HFFc6 (cell line): ENCODE results near the gene SPOCD1. TPM values are rescaled to one million over a fixed set of nuclear protein-coding genes. Genes with fewer than 3 reads are reported as not detected.

Experiments
- DNase-seq: peaks from one replicate; pipeline ENCODE4 v3.0.0-alpha.2; 2018
- H3K27ac Mint-ChIP-seq: 2 replicates; pipeline ENCODE4 v1.8.0; 2020; ENCODE audit warnings: mild to moderate bottlenecking, mixed read lengths
- H3K27me3 Mint-ChIP-seq: 2 replicates; pipeline ENCODE4 v1.8.0; 2021; ENCODE audit warnings: mild to moderate bottlenecking, moderate library complexity, mixed read lengths; ENCODE audit not compliant: insufficient read depth
- H3K36me3 Mint-ChIP-seq: 2 replicates; pipeline ENCODE4 v1.8.0; 2021; ENCODE audit warnings: low read depth, mixed read lengths
- H3K4me1 Mint-ChIP-seq: 2 replicates; pipeline ENCODE4 v1.8.0; 2020; ENCODE audit warnings: low read depth, mixed read lengths
- H3K4me3 Mint-ChIP-seq: 2 replicates; pipeline ENCODE4 v1.8.0; 2020; ENCODE audit warnings: mild to moderate bottlenecking, moderate library complexity, mixed read lengths
- H3K9me3 Mint-ChIP-seq: 2 replicates; pipeline ENCODE4 v1.8.0; 2020; ENCODE audit warnings: mild to moderate bottlenecking, mixed read lengths
- CTCF ChIP-seq: fragments of 200-600 bp; sonication (generic); IDR thresholded peaks from 2 replicates; pipeline ENCODE4 v1.5.0; 2021; ENCODE audit warnings: antibody characterized with exemption, mild to moderate bottlenecking
- total RNA-seq, 6 experiments: library from RNA; stranded (reverse); fragmentation: NEBNext Ultra II Directional; extraction: Animal tissue kit (Norgen Biotek cat#: 25700); gene quantifications; 2 replicates in 1 of 6; 3 replicates in 5 of 6; pipeline ENCODE4 v1.2.3, GENCODE V29; 2021

SPOCD1 gene
- total RNA-seq, 6 experiments from 2014 or later: 33.7 to 40.4 (median 35.8) TPM

- H3K4me1 Mint-ChIP-seq: peaks cover 33% of the 10 kb centered on the region
- no peaks in the 10 kb centered on the region for H3K9me3 Mint-ChIP-seq
- no peaks in the 10 kb centered on the region for H3K27me3 Mint-ChIP-seq
- H3K27ac Mint-ChIP-seq: no peak overlapping the region
- H3K4me3 Mint-ChIP-seq: no peak overlapping the region
- TF ChIP-seq CTCF: no peak
- no peaks in the 10 kb centered on the region for H3K36me3 Mint-ChIP-seq
- no peak for DNase-seq
These were observed 29.3 kb downstream of the SPOCD1 start for GRCh38 chr1:31786366-31787060.

DNA sequence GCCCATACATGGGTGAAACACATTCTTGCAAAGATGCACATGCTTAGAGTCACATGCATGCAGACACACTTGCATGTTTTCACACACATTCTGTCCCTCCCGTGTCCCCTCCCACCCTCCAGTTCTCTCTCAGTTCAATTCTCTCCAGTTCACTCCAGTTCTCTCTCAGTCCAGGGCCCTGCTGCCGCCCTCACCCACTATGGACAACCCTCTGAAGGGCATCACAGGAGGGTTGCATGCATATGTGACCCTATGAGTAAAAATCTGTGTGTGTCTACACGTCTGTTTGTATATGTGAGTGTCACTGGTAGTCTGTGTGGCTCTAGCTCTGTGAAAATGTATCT is 29.9 kb downstream of the SPOCD1 start:
- Mint-ChIP-seq H3K27ac (no peak overlapping the region), H3K4me1 (peaks cover 27% of the 10 kb centered on the region)

DNA sequence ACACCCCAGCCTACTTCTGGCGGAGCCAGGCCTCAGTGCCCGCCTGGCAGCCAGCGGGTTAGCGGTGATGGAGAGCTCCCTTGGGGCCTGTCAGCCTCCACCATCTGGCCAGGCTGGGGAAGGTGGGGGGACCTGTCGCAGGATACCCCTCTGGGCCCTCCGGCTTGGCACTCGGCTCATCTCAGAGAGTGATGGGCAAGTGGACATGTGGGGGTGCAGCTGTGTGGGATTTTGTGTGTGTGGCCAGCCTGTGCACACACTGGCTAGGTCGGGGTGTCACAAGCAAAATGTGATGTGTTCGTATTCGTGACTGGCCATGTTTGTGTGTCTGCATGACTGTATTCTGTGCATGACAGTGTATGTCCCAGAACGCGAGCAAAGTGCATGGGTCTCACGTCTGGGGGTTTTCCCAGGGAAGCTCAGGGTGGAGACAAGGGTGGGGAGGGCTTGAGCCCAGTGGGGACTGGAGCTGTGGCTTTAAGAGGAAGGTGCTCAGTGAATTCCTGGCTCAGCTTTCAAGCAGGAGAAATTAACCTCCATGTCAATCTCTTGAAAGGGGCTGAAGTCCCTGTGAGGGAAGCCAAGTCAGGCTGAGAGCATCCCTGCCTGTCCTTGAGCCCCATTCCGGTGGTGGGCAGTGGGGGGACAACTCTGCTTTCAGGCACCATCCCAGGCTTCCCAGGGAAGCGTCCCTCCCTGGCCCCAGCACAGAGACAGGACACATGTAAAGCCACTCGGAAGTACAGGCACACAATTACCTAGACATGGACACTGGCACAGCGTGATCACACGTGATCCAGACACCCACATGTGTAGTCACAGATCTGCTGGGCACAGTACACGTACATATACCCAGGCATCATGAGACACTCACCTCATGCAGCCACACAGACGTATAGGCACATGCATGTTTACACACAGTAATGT is 30.5 kb downstream of the SPOCD1 start:
- Mint-ChIP-seq H3K9me3 (no peaks in the 10 kb centered on the region), H3K27ac (no peak overlapping the region), H3K27me3 (no peaks in the 10 kb centered on the region), H3K4me1 (peaks cover 20% of the 10 kb centered on the region), H3K36me3 (no peaks in the 10 kb centered on the region), H3K4me3 (no peak overlapping the region)
- no peak for DNase-seq
- TF ChIP-seq CTCF: no peak

More for the DNA sequence above, 29.9 kb downstream of the SPOCD1 start:
- no peaks in the 10 kb centered on the region for H3K36me3 Mint-ChIP-seq
- no peaks in the 10 kb centered on the region for H3K9me3 Mint-ChIP-seq
- no peak for TF ChIP-seq CTCF
- H3K4me3 Mint-ChIP-seq: no peak overlapping the region
- DNase-seq: no peak
- no peaks in the 10 kb centered on the region for H3K27me3 Mint-ChIP-seq

- Mint-ChIP-seq H3K4me3 (no peak overlapping the region), H3K9me3 (no peaks in the 10 kb centered on the region), H3K4me1 (peaks cover 12% of the 10 kb centered on the region), H3K27me3 (no peaks in the 10 kb centered on the region), H3K36me3 (no peaks in the 10 kb centered on the region), H3K27ac (no peak overlapping the region)
- no peak for DNase-seq
- TF ChIP-seq CTCF: no peak
These were observed 31.3 kb downstream of the SPOCD1 start for GRCh38 chr1:31784356-31785019.

DNA sequence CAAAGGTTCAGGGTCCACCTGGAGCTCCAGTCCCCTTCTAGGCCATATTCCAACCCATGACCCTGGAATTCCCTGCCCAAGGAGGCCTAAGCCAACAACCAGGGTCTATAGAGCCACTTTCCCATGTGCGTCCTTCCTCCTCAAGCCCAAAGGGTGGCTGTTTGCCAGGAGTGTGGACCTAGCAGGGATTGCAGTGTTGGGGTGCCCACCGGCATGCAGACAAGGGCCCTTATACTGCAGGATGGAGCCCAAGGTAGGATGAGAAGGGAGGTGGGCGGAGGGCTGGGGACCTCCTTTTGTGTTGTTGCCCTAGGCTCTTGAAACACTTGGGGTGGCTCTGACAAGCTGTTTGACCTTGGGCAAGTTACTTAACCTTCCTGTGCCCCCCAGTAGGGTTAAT is 32.0 kb downstream of the SPOCD1 start:
- Mint-ChIP-seq H3K4me1 (peaks cover 10% of the 10 kb centered on the region), H3K36me3 (no peaks in the 10 kb centered on the region), H3K27ac (no peak overlapping the region), H3K4me3 (no peak overlapping the region), H3K9me3 (no peaks in the 10 kb centered on the region), H3K27me3 (no peaks in the 10 kb centered on the region; the same call in 1 of the 2 replicates)
- DNase-seq: no peak
- TF ChIP-seq CTCF: no peak
